ENCODE results near the gene PSMB5.

The PSMB5 gene

GRCh38 chr14:23023022-23023794, 11.5 kb downstream of the PSMB5 start:
- no peak for DNase-seq (ENCODE audit: low read depth)
- no peak overlapping the region for H3K4me3 ChIP-seq (ENCODE audit: control insufficient read depth, low read depth, low read length)
- TF ChIP-seq CTCF (IDR thresholded peaks at IDR 0.05; ENCODE audit: control insufficient read depth, insufficient read depth, low read depth, low read length, missing control alignments) = no peak

- no peak for DNase-seq (ENCODE audit: low read depth)
- TF ChIP-seq CTCF (IDR thresholded peaks at IDR 0.05; ENCODE audit: control insufficient read depth, insufficient read depth, low read depth, low read length, missing control alignments) = no peak
- no peak overlapping the region for H3K4me3 ChIP-seq (ENCODE audit: control insufficient read depth, low read depth, low read length)
Measured at GRCh38 chr14:23021889-23022442, 12.7 kb downstream of the PSMB5 start.

GRCh38 chr14:23021434-23021833, 13.3 kb downstream of the PSMB5 start:
- TF ChIP-seq CTCF (IDR thresholded peaks at IDR 0.05; ENCODE audit: control insufficient read depth, insufficient read depth, low read depth, low read length, missing control alignments) = no peak
- no peak overlapping the region for H3K4me3 ChIP-seq (ENCODE audit: control insufficient read depth, low read depth, low read length)
- no peak for DNase-seq (ENCODE audit: low read depth)

- TF ChIP-seq CTCF (IDR thresholded peaks at IDR 0.05; ENCODE audit: control insufficient read depth, insufficient read depth, low read depth, low read length, missing control alignments) = no peak
- DNase-seq (ENCODE audit: low read depth) = no peak
- H3K4me3 ChIP-seq (ENCODE audit: control insufficient read depth, low read depth, low read length) = no peak overlapping the region
Measured at GRCh38 chr14:23020143-23021128, 14.3 kb downstream of the PSMB5 start.

- no peak for TF ChIP-seq CTCF (IDR thresholded peaks at IDR 0.05; ENCODE audit: control insufficient read depth, insufficient read depth, low read depth, low read length, missing control alignments)
- no peak overlapping the region for H3K4me3 ChIP-seq (ENCODE audit: control insufficient read depth, low read depth, low read length)
- no peak for DNase-seq (ENCODE audit: low read depth)
Measured at GRCh38 chr14:23018107-23018506, 16.6 kb downstream of the PSMB5 start.

- DNase-seq (ENCODE audit: low read depth) = no peak
- no peak for TF ChIP-seq CTCF (IDR thresholded peaks at IDR 0.05; ENCODE audit: control insufficient read depth, insufficient read depth, low read depth, low read length, missing control alignments)
- no peak overlapping the region for H3K4me3 ChIP-seq (ENCODE audit: control insufficient read depth, low read depth, low read length)
Measured at GRCh38 chr14:23017091-23017490, 17.6 kb downstream of the PSMB5 start.

Data from AG09309 (cell line).